NCI-H1694 treated with DMSO at 0.1 percent for 48 hours (cell line): ENCODE measurements around the gene ANKH.
A peak's percentile ranks its signal among the peaks of the same experiment; 100 is the strongest.
"Not testable (repeated sequence)": the region's sequence is repeated elsewhere in the genome, so short reads cannot be mapped to it uniquely, and the experiment has no call there.

Experiments used
- DNase-seq: peaks from one replicate; lab custom pipeline; 2025; lab: John Stamatoyannopoulos, UW

The ANKH gene

DNA sequence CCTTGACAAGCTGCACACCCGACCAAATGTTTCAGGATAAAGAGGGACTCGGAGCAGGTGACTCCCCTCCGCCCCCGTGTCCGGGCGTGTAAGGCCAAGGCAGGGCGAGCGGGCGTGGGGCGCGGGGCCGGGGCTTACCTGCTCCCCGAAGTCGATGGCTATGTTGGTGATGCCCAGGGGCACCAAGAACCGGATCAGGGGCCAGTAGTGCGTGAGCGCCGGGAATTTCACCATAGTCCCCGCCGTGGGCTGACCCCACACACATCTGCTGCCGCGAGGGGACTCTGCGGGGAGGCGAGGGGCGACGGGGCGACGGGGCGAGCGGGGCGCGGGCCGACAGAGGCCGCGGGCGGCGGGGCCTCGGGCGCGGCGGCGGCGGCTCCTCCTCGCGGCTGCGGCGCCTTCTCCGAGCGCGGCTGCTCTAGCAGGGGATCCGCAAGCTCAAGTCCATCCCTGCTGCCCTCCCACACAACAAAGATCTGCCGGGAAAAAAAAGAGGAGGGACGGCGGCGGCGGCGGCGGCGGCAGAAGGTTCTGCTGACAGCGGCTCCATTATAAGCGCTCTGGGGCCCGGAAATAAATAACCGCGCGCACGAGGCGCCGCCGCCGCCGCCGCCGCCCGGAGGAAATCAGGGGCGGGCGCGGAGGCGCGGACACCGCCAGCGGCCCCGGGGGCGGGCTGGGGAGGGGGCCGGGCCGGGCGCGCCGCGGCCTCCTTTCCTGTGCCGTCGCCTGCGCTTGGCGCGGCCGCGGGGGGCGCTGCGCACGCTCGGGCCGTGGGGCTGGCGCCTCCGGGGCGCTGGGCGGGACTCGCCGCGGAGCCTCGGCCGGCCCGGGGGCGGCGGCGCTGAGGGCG lies at the start of gene ANKH:
Gene ANKH (minus strand): TSS at position 565 of the 856 bp plus-strand sequence. CDS start 331 bp downstream, at position 234.
- DNase-seq = peak; percentile 68

DNA sequence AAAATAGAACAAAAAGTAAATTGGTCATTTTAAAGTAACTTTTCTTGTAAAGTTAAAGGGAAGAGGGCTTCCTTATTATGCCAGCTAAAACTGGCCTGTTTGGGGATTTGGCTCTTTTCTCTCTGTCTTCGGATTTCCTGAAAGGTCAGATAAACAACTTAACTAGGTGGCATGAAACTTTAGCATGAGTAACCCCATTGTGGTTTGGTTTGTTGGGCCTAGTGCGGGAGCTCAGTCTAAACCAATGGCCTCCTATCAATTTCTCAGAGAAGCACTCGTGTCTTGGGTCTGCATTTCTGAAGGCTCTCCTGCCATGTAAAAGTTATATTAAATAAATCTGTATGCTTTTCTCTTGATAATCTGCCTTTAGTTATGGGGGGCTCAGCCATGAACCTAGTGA lies 48.5 kb upstream of the ANKH start:
- DNase-seq = no peak

DNA sequence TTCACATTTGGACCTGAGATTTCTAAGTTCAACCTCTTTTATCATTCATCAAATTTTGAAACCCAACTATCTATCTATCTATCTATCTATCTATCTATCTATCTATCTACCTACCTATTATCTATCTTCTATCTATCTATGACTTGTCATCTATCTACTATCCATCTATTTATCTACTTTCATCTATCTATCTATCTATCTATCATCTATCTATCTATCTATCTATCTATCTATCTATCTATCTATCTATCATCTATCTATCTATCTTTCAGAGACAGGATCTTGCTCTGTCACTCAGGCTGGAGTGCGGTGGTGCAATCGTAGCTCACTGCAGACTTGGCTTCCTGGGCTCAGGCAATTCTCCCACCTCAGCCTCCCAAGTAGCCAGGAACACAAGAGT lies 47.5 kb upstream of the ANKH start:
- DNase-seq = not testable (repeated sequence)

DNA sequence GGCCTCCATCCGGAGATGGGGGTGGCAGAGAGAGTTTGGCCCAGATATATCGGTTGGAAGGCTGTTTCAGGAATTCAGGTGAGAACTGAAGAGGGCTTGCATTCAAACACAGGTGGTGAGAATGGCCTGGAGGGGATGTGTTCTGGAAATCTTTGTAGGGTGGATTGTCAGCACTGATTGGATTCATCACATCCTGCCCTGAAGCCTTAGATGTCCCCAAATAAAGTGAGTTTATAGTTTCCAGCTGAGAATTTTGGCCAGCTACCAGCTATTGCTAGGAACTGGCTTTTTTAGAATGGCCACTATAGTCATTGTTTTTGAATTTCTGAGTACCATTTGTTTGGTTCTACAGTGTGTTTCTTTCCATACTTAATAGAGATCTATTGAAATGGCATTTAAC lies 46.1 kb upstream of the ANKH start:
- DNase-seq = no peak

DNA sequence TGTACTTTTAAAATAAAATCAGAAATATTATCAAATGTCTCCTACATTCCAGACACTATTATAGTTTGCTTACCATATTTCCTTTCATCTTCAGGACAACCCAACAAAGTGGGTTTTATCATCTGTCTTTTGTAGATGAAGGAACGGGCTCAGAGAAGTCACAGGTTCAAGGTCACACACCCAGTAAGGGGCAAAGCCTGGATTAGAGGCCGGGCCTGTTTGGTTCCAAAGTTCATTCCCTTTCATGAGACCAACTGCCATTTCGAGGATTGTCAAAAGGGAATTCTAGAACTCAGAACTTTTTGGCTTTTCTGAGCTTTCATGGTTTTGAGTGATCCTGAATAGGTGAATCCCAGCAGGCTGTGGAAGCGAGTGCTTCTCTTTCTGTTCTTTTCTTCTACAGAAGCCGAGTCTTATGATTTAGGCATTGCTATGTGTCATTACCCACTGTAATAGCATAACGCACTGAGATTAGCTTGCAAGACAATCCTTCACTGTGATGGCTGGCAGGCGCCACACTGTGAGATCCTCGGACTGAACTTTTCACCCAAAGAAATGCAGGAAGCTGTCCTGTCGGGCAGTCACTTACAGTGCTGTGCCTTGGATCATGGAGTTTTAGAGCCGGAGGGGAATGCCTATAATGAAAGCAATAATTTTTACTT lies 43.8 kb upstream of the ANKH start:
- DNase-seq = no peak

DNA sequence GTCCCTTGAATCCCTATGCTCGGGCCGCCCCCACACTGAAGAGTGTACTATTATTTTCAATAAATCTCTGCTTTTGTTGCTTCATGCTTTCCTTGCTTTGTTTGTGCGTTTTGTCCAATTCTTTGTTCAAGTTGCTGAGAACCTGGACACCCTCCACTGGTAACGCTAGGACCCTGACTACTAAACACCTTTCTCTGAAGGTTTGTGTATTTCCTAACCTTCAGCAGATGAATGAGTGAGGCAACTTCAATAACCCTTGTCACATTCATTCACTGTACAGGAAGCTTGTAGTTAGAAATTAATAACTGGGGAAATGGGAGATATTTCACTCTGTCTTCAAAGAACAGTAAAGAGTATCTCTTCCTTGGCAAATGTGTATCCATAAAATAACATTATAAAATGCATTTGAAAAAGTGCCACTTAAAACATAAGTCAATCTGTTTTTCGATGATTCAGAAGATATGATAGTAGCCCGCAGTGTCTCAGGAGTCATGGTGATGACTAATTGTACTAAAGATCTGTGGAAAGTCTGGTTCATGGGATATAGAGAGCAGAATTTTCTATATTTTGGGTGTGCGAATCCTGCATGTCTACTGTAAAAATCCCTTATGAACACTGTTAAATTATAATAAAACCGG lies 43.2 kb upstream of the ANKH start:
- no peak for DNase-seq

DNA sequence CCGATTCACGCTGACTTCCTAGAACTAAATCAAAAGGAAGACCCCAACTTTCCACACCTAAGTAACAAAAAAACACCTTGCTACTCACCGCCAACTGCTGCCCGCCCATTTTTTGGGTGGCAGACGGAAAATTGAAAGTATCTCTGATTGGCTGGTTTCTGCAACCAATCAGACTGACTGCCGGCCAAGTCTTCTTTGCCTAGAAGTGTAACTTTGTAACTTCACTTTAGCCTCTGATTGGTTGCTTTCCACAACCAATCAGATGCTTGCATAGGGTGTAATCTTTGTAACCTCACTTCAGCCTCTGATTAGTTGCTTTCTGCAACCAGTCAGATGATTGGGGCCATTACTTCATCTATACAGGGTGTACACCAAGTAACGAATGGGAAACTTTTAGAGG lies 42.6 kb upstream of the ANKH start:
- no peak for DNase-seq

DNA sequence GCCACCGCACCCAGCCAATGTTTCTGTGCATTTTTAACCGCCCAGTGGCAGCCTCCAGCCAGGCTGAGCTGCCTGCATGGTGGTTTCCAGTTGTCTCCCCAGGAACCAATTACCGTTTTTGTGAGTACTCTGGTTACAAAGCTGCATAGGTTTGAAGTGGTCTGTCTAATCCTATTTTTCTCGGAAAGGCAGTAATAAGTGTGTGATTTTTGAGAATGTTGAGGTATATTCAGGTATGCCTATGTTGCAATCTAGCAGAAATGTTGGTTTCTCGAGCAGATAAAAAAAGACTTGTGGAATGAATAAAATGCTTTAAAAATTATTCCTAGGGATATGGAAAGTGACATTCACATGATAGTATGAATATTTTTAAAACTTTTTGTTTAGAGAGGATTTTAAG lies 41.5 kb upstream of the ANKH start:
- DNase-seq = no peak

DNA sequence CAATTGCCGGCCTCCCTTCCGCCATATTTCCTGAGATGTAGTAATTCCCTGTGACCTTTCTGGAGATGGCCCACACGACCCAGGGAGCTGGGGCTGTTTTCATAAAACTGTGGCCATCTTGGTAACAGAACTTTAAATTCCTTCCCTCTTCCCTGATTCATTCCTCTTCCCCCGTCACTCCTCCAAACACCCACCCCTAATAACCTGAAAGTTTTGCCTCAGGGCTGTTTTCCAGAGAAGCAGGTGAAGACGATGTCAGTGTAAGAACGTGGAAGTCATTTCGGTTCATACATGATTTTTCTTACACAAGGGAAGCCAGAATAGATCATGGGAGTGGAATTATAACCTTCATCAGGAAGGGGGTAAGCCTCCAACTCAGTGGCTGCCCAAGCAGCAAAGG lies 40.6 kb upstream of the ANKH start:
- no peak for DNase-seq

DNA sequence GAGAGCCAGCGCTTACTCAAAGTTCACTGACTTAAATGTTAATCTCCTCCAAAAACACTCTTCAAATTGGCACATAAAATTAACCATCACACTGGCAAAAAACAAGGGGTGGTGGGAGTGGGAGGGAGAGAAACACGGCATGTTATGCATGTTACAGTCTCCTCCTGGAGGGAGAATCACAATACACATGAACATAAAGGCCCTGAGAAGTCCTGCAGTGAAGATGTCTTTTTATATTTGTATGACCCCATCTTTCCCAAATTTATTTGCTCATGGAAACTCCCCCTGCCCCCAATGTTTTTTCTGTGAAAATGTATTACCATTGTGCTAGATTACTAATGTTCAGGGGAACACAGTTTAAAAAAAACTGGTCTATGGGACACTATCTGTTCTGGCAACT lies 37.8 kb upstream of the ANKH start:
- DNase-seq = no peak

DNA sequence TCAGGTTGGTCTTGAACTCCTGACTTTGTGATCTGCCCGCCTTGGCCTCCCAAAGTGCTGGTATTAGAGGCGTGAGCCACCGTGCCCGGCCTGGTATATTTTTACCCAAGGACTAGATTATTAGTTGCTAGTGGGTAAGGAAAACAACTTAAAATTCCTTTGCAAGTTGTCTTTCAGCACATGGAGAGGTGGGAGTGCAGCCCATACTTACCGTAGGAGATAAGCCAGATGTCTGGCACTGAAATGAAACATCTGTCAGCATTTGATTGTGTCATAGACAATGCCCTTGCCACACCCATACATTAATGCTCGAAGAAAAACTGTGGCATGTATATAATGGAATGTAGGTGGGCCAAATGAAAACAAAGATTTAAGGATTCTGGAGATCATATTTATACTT lies 36.6 kb upstream of the ANKH start:
- DNase-seq = no peak

DNA sequence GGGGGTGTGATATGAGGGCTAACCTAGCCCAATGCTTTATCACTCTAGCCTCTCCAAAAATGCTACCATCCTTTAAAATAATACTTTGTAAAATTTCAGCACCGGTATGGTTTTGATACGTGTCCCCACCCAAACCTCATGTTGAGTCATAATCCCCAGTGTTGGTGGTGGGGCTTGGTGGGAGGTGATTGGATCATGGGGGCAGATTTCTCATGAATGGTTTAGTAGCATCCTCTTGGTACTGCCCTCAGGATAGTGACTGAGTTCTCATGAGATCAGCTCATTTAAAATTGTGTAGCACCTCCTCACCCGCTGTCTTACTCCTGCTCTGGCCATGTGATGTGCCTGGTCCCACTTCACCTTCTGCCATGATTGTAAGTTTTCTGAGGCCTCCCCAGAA lies 35.0 kb upstream of the ANKH start:
- no peak for DNase-seq

DNA sequence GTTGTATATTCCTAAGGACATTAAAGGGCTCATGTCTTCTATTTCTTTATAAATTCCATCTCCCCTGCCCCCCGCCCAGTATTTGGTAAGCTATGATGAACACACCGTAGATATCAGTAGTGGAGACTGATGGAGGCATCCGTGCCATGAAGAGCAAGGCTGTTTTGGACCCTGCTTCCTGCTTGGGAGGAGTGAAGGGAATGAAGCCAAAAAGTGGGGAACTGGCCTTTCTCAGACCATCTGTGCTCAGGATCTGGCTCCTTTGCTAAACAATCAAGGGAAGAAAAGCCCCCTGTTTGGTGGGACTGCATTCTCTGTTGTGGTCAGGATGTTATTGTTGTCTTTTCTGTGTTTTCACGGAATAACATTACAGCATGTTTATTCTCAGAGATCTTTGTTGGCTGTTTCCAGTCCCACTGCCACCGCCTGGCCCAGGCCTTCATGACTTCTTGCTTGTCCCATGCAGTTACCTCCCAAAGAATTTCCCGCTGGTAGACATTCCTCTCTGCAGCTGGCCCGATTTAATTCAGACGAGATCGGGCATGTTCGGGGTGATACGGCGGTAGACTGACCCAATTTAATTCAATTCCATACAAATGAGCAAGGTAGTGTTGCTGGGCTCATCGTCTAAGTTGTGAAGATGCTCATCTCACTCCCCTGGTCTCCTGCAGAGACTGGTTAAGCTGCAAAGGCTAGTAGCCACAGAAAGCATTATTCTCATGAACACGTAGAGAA lies 31.4 kb upstream of the ANKH start:
- DNase-seq = peak; percentile 50

DNA sequence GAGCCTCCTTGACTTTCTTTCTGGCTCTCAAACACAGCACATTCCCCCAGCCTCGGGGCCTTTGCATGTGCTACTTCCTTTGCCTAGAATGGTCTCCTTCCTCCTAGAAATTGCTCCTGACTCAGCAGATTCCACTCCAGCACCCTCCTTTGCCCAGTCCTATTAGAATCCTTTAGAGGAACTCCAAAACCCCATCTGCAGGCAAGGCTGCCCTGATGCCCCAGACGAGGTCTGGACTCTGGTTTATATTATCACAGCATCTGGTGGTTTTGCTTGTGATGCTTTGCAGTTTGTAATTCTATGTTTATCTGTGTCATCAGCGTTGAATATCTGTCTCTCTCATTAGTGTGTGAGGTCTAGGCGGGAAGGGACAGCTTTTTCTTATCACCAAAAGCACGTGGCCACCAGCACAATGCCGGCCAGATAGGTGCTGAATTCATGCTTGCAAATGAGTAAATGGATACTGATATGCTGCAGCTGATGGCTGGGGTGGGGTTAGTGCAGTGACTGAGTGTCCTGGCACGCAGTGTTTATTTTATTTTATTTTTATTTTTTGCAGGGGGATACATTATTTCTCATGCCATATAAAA lies 30.0 kb upstream of the ANKH start:
- DNase-seq = no peak

DNA sequence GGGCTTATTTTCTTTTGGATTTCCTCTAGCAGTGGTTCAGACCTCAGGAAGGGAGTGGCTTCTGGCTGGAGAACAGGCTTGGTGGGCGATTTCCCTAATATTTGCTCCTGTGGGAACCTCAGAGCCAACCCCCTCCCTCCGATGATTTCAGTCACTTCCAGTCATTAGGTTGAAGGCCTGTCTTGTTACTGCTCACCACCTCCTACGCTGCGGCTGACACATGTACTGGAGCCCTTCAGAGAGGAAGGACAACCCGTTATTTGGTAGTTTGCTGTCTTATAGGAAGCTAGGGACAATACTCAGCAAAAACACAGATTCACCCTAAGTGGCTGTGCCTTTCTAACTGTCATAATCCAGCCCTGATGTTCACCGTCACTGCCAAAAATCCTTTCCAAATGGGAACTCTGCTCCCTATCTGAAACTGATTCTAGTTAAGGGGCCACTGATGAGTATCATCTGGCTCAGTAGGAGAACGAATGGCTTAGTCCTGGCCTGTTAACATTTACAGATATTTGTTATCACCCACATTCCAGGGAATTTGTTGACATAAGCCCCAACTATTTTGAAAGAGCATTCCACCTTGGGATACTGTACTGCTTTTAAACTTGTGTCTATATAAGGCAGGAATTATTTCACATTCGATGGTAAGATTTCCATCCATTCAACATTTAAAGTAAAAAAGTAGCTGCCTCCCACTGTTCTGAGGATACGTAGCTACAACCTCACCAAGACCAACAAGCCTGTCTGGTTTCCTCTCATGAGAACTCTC lies 29.3 kb upstream of the ANKH start:
- DNase-seq = no peak

DNA sequence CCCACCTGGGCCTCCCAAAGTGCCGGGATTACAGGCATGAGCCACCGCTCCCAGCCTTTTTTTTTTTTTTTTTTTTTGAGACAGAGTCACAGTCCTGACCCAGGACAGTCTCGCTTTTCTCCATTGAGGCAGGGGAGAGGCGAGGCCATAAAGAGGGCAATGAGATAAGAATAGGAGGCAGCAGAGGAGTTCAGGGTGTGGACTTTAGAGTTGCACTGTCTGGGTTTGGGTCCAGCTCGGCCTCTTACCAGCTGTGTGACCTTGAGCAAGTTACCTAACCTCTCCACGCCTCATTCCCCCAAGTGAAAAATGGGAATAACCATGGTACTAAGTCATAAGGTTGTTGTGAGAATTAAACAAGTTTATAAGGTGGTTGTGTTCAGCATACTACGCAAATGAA lies 24.6 kb upstream of the ANKH start:
- DNase-seq = no peak

DNA sequence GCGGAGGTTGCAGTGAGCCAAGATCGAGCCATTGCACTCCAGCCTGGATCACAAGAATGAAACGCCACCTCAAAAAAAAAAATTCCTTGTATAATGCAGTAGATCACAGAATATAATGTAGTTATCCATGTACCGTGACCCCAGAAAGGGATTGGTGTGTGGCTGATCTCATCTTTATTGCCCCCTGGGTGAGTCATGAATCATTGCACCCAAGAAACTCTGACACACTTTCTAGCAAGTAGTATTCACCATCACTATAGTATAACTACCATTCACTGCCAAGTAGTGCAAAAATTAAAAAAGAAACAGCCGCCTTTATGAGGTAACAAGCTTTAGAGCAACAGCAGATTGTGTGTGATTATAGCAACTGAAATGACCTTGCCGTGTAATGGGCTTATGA lies 23.7 kb upstream of the ANKH start:
- no peak for DNase-seq

DNA sequence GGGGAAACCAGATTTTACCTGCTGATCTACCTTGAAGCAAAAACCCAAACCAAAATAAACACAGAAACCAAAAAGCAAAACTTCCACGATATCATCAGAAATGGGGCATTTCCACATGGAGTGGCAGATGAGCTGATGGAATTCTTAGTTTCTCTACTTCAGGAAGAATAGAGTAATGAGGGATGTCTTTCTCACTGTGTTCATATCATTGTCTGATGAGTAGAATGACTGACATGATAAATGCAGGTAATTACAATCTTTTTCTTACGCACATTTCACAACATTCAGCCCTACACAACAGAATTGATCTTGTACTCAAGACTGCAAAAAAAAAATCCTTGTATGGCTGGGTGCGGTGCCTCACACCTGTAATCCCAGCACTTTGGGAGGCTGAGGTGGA lies 23.2 kb upstream of the ANKH start:
- no peak for DNase-seq

DNA sequence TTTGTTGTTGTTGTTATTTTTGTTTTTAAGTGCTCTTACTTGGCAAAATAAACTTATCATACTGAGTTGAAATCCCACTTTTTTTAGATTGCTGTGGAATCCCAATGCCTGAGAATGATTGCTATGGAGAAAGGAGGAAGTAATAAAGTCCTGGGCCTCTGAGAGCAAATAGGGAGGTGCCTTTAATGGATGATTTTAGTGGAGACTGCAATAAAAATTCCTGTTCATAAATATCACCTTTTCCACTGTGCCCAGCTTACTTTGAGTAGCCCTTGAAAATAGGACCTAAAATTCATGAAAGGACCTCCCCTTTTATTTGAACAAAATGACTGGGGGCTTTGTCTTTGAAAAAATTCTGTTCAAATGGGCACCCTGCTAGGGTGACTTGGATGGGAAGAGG lies 21.8 kb upstream of the ANKH start:
- DNase-seq = no peak

DNA sequence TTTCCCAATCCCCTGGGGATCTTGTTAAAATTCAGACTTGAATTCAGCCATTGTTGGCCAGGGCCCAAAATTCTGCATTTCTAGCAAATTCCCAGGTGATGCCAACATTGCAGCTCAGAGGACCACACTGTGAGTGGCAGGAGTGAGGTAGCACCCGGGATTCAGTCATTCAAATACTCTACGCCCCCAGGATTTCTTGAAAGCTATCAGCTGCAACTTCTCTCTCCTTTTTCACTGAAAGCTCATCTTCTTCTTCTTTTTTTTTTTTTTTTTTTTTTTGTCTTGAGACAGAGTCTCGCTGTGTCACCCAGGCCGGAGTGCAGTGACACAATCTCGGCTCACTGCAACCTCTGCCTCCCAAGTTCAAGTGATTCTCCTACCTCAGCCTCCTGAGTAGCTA lies 19.3 kb upstream of the ANKH start:
- no peak for DNase-seq

DNA sequence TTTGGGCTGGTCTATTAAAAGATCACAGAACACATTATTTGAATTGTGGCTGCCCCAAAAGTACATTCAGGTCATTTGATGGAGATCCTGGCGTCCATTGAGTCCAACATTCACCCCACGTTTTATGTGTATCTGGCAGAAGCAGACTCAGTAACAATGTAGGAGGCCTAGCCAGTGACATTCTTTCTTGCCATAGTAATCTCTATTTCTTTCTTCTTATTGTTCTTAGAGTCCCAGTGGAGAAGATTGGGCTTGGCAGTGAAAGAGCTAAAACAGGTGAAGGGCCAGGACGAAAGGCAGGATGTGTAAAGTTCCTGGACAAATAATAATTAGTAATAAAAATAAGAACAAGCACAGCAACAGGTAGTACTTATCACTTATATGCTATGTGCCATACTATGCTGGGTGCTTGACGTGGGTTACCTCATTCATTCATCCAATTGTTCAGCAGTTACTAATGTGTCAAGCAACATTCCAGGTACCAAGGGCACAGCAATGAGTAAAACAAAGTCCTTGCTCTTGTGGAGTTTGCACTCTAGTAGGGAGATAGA lies 12.6 kb upstream of the ANKH start:
- DNase-seq = no peak
